NB4 (cell line): ENCODE data around the gene JSRP1.

Experiments used
- DNase-seq: peaks from one replicate; pipeline ENCODE4 v3.0.0; 2010; ENCODE audit warnings: low read depth
- H3K4me3 ChIP-seq: one replicate; pipeline ENCODE4 v1.5.1; 2011; ENCODE audit warnings: mild to moderate bottlenecking, low read depth, low read length, moderate library complexity
- CTCF ChIP-seq: IDR thresholded peaks from one replicate; pipeline ENCODE4 v1.5.1; 2012; ENCODE audit warnings: low read depth, low read length
- MAX ChIP-seq: IDR thresholded peaks from 2 replicates; pipeline ENCODE4 v1.6.1; 2011; ENCODE audit warnings: low read depth, low read length
- MYC ChIP-seq: IDR thresholded peaks from 2 replicates; pipeline ENCODE4 v1.6.1; 2011; ENCODE audit warnings: low read depth, low read length
- POLR2A ChIP-seq: IDR thresholded peaks from 2 replicates; pipeline ENCODE4 v1.6.1; 2011; ENCODE audit warnings: mild to moderate bottlenecking; ENCODE audit not compliant: insufficient read length; ENCODE audit errors: extremely low read depth

JSRP1 gene

GRCh38 chr19:2239173-2239572, 17.0 kb downstream of the JSRP1 start:
- TF ChIP-seq MYC (no peak), CTCF (no peak), MAX (no peak), POLR2A (no peak)
- peak overlapping the region; percentile 76 for H3K4me3 ChIP-seq
- no peak for DNase-seq

GRCh38 chr19:2237869-2238153, 18.4 kb downstream of the JSRP1 start:
- peak overlapping the region; percentile 76 for H3K4me3 ChIP-seq
- TF ChIP-seq POLR2A (no peak), CTCF (no peak), MYC (no peak), MAX (no peak)
- DNase-seq = no peak

GRCh38 chr19:2237051-2237868, 19.0 kb downstream of the JSRP1 start:
- DNase-seq = no peak
- TF ChIP-seq CTCF = no peak
- TF ChIP-seq MAX = no peak
- no peak; the same call in 1 of the 2 replicates for TF ChIP-seq MYC
- no peak for TF ChIP-seq POLR2A

GRCh38 chr19:2236314-2237050, 19.7 kb downstream of the JSRP1 start, which contains the start of the genes PLEKHJ1 and SF3A2:
Gene PLEKHJ1, minus strand, starts transcription at chr19:2236329. Its CDS starts 81 bp downstream, at chr19:2236248.
Gene SF3A2, plus strand, starts transcription at chr19:2236824. Its CDS starts 6,595 bp downstream, at chr19:2243419.
- TF ChIP-seq MYC = peak; percentile 80
- TF ChIP-seq MAX = peak; percentile 64; the same call in 1 of the 2 replicates
- peak; percentile 45 for TF ChIP-seq POLR2A
- peak; percentile 71 for TF ChIP-seq CTCF
- peak; percentile 94 for DNase-seq
- H3K4me3 ChIP-seq = peak within 1 kb of the TSS; percentile 76

More at GRCh38 chr19:2237051-2237868, 19.0 kb downstream of the JSRP1 start:
- H3K4me3 ChIP-seq = peak overlapping the region; percentile 76

- peak; percentile 59 for TF ChIP-seq POLR2A
- peak; percentile 80; the same call in 1 of the 2 replicates for TF ChIP-seq MYC
- TF ChIP-seq MAX = peak; percentile 64; the same call in 1 of the 2 replicates
- no peak for TF ChIP-seq CTCF
- peak overlapping the region; percentile 73 for H3K4me3 ChIP-seq
- no peak for DNase-seq
Measured at GRCh38 chr19:2236064-2236313, 20.2 kb downstream of the JSRP1 start.
